ENCODE results near the gene MOV10L1.

The MOV10L1 gene

DNA sequence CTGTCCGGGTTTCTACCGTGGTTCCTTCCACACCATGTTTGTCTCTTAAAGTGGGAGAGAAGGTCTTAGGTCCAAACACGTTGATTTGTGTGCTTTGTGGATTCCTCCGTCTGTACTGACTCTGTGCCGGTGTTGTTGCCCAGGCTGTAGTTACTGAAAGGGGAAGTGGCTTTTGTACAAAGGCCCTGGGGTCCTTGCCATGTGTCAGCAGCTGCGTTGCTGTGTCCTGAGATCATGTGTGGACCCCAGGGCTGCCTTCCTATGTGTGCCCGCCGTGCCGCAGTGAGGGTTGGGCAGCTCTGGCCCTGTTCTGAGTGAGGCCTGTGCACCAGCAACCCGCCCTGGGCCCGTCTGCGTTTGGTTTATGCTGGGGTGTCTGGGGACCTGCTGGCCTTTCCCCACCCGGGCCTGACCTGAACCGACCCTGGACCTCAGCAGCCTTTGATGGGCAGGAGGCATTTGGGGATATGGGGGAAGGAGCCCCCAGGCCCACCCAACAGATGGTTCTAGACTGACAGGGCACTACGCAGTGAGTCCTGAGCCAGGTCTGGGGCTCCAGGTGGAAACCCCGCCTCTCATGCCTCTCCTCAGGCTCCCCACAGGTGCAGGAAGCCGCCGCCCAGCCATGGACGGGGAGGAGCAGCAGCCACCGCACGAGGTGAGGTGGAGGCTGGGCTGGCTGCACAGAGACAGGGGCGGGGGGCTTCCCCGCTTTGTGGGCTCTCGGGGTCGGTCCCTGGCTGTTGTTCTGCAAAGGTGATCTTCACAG, 102.8 kb downstream of the MOV10L1 start:
- Histone ChIP-seq H3K4me3 (ENCODE audit: low read length) (no peak overlapping the region), H3K9me3 (ENCODE audit: control insufficient read depth, low read length) (no peaks in the 10 kb centered on the region), H3K36me3 (ENCODE audit: control insufficient read depth, insufficient read depth, low read length, severe bottlenecking) (peaks cover 37% of the 10 kb centered on the region), H3K9ac (ENCODE audit: low read length) (no peak overlapping the region), H3K27me3 (replicated peaks; ENCODE audit: control insufficient read depth, insufficient read depth, low read length) (no peaks in the 10 kb centered on the region), H3K4me1 (ENCODE audit: control insufficient read depth, insufficient read depth, low read length) (peaks cover 18% of the 10 kb centered on the region)
- no peak for DNase-seq (ENCODE audit: low read depth)

DNA sequence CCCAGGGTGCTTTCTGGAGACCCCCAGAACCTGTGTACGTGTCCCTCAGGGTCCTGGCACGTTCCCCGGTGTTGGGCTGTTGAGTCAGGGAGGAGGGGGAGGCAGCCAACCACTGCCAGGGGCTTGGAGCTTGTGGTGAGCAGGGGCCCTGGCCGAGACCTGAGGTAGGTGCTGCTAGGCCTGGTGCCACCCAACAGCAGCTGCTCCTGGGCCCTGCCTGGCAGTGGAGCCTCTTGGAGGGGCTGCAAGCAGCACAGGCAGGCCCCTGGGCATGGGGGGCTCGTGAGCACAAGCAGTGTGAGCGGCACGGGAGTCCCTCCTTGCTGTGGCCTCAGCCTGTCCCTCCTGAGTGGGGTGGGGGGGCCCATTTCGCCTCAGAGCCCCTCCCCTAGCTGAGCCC, 103.8 kb downstream of the MOV10L1 start:
- Histone ChIP-seq H3K4me1 (ENCODE audit: control insufficient read depth, insufficient read depth, low read length) (peaks cover 18% of the 10 kb centered on the region), H3K4me3 (ENCODE audit: low read length) (no peak overlapping the region), H3K9ac (ENCODE audit: low read length) (no peak overlapping the region), H3K9me3 (ENCODE audit: control insufficient read depth, low read length) (no peaks in the 10 kb centered on the region), H3K27me3 (replicated peaks; ENCODE audit: control insufficient read depth, insufficient read depth, low read length) (no peaks in the 10 kb centered on the region), H3K36me3 (ENCODE audit: control insufficient read depth, insufficient read depth, low read length, severe bottlenecking) (peaks cover 37% of the 10 kb centered on the region)
- no peak for DNase-seq (ENCODE audit: low read depth)

DNA sequence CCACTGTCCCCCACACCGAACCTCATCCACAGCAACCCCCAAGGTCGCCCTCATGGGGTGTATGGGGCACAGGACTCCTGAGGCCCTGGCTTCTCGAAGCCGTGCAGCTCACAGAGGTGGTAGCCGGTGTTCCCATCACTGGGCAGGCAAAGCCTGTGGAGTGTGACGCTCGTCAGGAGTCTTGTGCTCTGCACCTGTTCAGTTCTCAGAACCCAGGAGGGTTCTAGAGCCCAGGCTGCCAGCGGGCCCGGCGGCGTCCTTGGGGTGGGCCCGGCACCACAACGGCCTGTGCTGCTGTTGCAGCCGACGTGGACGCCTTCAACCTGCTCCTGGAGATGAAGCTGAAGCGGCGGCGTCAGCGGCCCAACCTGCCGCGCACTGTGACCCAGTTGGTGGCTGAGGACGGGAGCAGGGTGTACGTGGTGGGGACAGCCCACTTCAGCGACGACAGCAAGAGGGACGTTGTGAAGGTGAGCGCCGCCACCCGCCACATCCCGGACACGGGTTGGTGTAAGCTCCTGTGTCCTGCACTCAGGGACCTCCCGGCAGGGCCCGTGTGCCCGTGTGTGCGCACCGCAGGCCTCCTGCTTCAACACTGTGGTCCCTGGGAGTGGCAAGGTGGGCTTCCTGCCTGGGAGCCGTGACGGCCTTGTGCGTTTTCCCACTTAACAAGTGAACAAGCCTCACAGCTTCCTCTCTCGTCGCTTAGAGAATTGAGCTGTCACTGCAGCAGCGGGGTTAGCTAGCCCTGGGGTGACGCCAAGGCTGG, 104.4 kb downstream of the MOV10L1 start:
- H3K4me3 ChIP-seq (ENCODE audit: low read length), result no peak overlapping the region

DNA sequence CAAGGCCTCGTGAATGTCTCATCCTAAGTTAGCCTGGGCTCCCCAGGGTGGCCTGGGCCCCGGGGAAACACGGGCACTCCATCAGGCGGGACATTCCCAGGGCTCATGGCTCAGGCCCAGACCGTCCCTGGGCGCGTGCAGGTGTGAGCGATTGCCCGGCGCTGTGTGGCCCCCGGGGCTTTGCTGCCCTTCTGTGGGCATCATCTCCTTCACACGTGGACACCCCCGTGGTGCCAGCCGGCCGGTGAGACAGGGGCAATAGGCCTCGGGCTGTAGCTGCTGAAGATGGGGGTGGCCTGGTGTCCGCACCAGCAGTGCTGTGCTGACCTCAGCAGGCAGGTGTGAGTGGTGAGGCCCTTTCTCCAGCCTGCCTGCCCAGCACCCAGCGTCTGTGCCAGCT, 106.5 kb downstream of the MOV10L1 start:
- Histone ChIP-seq H3K9me3 (ENCODE audit: control insufficient read depth, low read length) (no peaks in the 10 kb centered on the region), H3K36me3 (ENCODE audit: control insufficient read depth, insufficient read depth, low read length, severe bottlenecking) (peaks cover 35% of the 10 kb centered on the region), H3K9ac (ENCODE audit: low read length) (no peak overlapping the region), H3K27me3 (replicated peaks; ENCODE audit: control insufficient read depth, insufficient read depth, low read length) (no peaks in the 10 kb centered on the region), H3K4me3 (ENCODE audit: low read length) (no peak overlapping the region), H3K4me1 (ENCODE audit: control insufficient read depth, insufficient read depth, low read length) (peaks cover 2% of the 10 kb centered on the region)
- no peak for DNase-seq (ENCODE audit: low read depth)

More for the DNA sequence above, 104.4 kb downstream of the MOV10L1 start:
- no peak for DNase-seq (ENCODE audit: low read depth)
- Histone ChIP-seq H3K9ac (ENCODE audit: low read length) (no peak overlapping the region), H3K9me3 (ENCODE audit: control insufficient read depth, low read length) (no peaks in the 10 kb centered on the region), H3K27me3 (replicated peaks; ENCODE audit: control insufficient read depth, insufficient read depth, low read length) (no peaks in the 10 kb centered on the region), H3K4me1 (ENCODE audit: control insufficient read depth, insufficient read depth, low read length) (peaks cover 18% of the 10 kb centered on the region), H3K36me3 (ENCODE audit: control insufficient read depth, insufficient read depth, low read length, severe bottlenecking) (peaks cover 35% of the 10 kb centered on the region)

DNA sequence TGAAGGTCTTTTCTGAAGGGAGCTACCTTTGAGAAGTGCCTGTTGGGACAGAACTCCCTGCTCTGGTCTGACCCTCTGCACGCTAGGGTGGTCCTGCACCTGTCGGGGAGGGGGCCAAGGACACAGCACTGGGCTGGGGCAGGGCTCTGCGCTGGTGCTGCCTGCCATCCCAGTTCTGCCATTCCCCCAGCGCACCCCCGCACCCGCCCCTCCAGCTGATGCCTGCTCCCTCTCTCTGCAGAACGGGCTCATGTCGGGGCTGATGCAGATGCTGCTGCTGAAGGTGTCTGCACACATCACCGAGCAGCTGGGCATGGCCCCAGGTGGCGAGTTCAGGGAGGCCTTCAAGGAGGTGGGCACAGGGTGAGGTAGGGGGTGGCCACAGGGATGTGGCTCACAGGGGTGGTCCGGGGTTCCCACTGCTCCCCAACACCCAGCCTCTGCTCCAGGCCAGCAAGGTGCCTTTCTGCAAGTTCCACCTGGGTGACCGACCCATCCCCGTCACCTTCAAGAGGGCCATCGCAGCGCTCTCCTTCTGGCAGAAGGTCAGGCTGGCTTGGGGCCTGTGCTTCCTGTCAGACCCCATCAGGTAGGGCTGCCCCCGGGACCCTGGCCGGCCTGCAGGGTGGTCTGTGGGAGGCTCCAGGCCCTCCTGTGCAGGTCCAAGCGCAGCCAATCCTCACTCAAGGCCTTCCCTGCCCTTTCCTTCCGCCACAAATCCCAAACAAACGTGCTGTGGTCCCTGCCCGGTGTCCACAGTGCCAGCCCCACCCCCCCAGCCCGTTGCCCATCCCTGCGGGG, 107.4 kb downstream of the MOV10L1 start:
- Histone ChIP-seq H3K36me3 (ENCODE audit: control insufficient read depth, insufficient read depth, low read length, severe bottlenecking) (peaks cover 35% of the 10 kb centered on the region), H3K9ac (ENCODE audit: low read length) (no peak overlapping the region), H3K27me3 (replicated peaks; ENCODE audit: control insufficient read depth, insufficient read depth, low read length) (no peaks in the 10 kb centered on the region), H3K9me3 (ENCODE audit: control insufficient read depth, low read length) (no peaks in the 10 kb centered on the region), H3K4me3 (ENCODE audit: low read length) (no peak overlapping the region), H3K4me1 (ENCODE audit: control insufficient read depth, insufficient read depth, low read length) (peaks cover 4% of the 10 kb centered on the region)
- DNase-seq (ENCODE audit: low read depth), result no peak

DNA sequence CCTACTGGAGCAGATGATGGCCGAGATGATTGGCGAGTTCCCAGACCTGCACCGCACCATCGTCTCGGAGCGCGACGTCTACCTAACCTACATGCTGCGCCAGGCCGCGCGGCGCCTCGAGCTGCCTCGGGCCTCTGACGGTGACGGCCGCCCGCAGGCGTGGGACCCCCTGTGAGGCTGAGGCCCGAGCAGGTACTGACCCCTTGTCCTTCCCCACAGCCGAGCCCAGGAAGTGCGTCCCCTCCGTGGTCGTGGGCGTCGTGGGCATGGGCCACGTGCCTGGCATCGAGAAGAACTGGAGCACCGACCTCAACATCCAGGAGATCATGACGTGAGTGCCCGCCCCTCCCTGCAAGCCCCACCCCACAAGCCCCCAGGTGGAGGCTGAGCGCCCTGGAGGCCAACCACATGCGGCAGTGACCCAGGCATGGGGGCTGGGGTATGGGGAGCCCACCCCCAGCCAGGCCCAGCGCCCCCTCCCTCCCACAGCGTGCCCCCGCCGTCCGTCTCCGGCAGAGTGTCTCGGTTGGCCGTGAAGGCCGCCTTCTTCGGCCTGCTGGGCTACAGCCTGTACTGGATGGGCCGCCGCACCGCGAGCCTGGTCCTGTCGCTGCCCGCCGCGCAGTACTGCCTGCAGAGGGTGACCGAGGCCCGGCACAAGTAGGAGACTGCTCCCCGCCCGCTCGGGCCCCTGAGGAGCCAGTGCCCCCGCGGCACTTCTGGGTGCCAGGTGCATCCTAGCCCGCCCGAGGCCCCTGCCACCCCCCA, 108.2 kb downstream of the MOV10L1 start:
- Histone ChIP-seq H3K4me3 (ENCODE audit: low read length) (no peak overlapping the region), H3K9ac (ENCODE audit: low read length) (no peak overlapping the region), H3K27me3 (replicated peaks; ENCODE audit: control insufficient read depth, insufficient read depth, low read length) (no peaks in the 10 kb centered on the region), H3K36me3 (ENCODE audit: control insufficient read depth, insufficient read depth, low read length, severe bottlenecking) (peaks cover 37% of the 10 kb centered on the region), H3K9me3 (ENCODE audit: control insufficient read depth, low read length) (no peaks in the 10 kb centered on the region), H3K4me1 (ENCODE audit: control insufficient read depth, insufficient read depth, low read length) (peaks cover 6% of the 10 kb centered on the region)
- no peak for DNase-seq (ENCODE audit: low read depth)

DNA sequence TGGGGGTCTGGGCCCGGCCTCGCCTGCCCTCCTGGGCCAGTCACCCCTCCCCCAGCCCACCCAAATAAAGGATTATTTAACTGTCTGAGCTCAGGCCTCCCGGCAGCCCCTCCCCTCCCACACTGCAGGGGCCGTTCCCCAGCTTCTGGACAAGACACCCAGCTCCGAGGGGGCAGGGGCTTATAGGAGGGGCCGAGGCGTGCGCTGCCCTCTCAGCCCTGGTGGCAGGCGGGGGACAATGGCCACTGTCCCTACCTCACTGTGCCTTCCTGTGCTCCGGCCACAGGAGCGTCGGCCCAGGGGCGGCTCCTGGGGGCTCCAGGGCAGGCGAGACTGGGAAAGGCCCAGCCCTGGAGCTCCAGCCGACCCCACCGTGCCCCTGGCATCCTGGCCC, 108.8 kb downstream of the MOV10L1 start:
- H3K9ac ChIP-seq (ENCODE audit: low read length), result no peak overlapping the region
- peaks cover 41% of the 10 kb centered on the region for H3K36me3 ChIP-seq (ENCODE audit: control insufficient read depth, insufficient read depth, low read length, severe bottlenecking)
- H3K4me3 ChIP-seq (ENCODE audit: low read length), result no peak overlapping the region
- H3K27me3 ChIP-seq (replicated peaks; ENCODE audit: control insufficient read depth, insufficient read depth, low read length), result no peaks in the 10 kb centered on the region
- no peak for DNase-seq (ENCODE audit: low read depth)
- no peaks in the 10 kb centered on the region for H3K9me3 ChIP-seq (ENCODE audit: control insufficient read depth, low read length)
- H3K4me1 ChIP-seq (ENCODE audit: control insufficient read depth, insufficient read depth, low read length), result peaks cover 6% of the 10 kb centered on the region

DNA sequence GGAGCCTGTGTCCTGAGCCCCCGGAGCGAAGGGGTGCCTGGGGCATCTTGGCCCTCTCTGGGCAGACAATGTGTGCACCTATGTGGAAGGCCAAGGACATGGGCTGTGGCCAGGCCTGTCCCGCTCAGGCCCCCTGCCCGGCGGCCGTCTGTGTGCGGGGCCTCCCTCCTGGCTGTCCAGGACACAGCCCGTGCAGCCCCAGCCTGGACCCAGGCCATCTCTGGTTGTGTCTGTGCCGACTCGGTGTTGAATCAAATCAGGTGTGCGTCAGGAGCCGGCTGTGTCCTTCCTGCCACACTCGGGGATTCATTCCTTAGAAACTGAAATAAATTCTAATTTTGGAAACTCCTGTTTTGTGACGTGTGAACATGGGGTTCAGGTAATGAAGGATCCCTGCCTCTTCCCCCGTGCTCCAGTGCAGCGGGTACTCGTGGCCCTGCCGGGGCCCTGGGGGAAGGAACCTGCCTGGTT, 109.5 kb downstream of the MOV10L1 start:
- H3K4me1 ChIP-seq (ENCODE audit: control insufficient read depth, insufficient read depth, low read length), result peaks cover 6% of the 10 kb centered on the region
- H3K9ac ChIP-seq (ENCODE audit: low read length), result peak overlapping the region; percentile 86
- DNase-seq (ENCODE audit: low read depth), result no peak
- no peak overlapping the region for H3K4me3 ChIP-seq (ENCODE audit: low read length)
- H3K36me3 ChIP-seq (ENCODE audit: control insufficient read depth, insufficient read depth, low read length, severe bottlenecking), result peaks cover 34% of the 10 kb centered on the region
- no peaks in the 10 kb centered on the region for H3K9me3 ChIP-seq (ENCODE audit: control insufficient read depth, low read length)
- no peaks in the 10 kb centered on the region for H3K27me3 ChIP-seq (replicated peaks; ENCODE audit: control insufficient read depth, insufficient read depth, low read length)

DNA sequence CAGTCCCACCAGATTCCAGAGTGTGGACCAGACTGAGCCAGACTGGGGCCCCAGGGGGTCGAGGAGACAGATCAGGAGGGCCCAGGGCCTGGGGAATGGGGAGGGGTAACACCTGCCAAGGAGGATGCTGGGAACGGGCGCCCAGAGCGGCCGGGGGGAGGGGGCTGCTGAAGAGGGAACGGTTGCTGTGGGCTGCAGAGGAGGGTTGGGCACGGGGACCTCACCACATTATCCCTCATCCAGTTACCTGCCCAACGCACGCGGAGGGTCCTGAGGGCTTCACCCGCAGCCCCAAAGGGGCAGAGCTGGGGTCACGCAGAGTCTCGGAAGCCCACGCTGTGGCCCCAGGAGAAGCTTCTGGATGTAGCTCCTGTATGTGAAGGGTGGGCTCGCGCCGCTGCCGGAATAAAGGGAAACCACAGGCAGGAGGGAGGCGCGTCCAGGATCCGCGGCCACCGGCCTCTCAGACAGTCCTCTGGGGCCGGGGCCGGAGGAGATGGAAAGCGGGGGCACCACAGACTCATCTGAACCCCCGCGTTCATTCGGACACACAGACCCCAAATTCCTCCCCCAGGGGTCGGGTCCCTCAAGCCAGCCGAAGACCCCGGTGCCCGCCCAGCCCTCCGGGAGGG, 110.1 kb downstream of the MOV10L1 start:
- H3K36me3 ChIP-seq (ENCODE audit: control insufficient read depth, insufficient read depth, low read length, severe bottlenecking), result peaks cover 28% of the 10 kb centered on the region
- no peaks in the 10 kb centered on the region for H3K9me3 ChIP-seq (ENCODE audit: control insufficient read depth, low read length)
- peaks cover 11% of the 10 kb centered on the region for H3K4me1 ChIP-seq (ENCODE audit: control insufficient read depth, insufficient read depth, low read length)
- no peaks in the 10 kb centered on the region for H3K27me3 ChIP-seq (replicated peaks; ENCODE audit: control insufficient read depth, insufficient read depth, low read length)
- DNase-seq (ENCODE audit: low read depth), result peak; percentile 50
- peak overlapping the region; percentile 86 for H3K9ac ChIP-seq (ENCODE audit: low read length)
- H3K4me3 ChIP-seq (ENCODE audit: low read length), result peak overlapping the region; percentile 84

DNA sequence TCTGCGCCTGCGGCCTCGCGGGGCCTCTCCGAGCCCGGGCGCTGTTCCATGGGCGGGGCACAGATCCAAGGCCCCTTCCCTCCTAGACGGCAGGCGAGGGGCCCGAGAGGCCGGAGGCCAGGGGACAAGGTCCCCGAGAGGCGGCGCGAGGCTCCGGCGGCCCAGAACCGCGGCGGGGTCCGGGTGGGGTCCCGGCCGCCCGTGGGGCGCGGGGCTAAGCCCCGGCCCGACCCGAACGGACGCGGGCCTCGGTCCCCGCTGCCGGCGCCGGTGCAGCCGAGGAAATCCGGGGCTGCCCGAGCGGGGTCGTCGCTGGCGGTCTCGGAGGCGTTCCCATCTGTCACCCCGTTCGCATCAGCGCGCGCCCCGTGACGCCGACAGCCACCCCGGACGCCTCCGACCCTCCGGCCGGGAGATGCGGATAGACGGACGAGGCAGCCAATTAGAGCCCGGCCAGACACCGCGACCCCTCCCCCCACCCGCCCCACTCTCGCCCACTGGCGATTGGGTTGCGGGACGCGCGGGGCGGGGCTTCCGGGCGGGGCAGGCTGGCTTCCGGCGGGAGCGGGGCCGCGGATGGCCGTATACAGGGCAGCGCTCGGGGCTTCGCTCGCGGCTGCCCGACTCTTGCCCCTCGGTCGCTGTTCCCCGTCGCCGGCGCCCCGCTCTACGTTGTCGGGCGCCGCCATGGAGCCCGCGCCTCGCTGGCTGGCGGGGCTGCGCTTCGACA, 110.8 kb downstream of the MOV10L1 start, which contains the start of gene SELENOO:
TSS of gene SELENOO (plus strand) at position 551 of the 730 bp plus-strand sequence. CDS start at position 577, 26 bp downstream.
- peak within 1 kb of the TSS; percentile 86 for H3K9ac ChIP-seq (ENCODE audit: low read length)
- no peaks in the 10 kb centered on the region for H3K27me3 ChIP-seq (replicated peaks; ENCODE audit: control insufficient read depth, insufficient read depth, low read length)

More for the DNA sequence above, 110.8 kb downstream of the MOV10L1 start, which contains the start of gene SELENOO:
- peak; percentile 96 for DNase-seq (ENCODE audit: low read depth)
- Histone ChIP-seq H3K4me3 (ENCODE audit: low read length) (peak within 1 kb of the TSS; percentile 84), H3K4me1 (ENCODE audit: control insufficient read depth, insufficient read depth, low read length) (peaks cover 15% of the 10 kb centered on the region), H3K36me3 (ENCODE audit: control insufficient read depth, insufficient read depth, low read length, severe bottlenecking) (peaks cover 23% of the 10 kb centered on the region), H3K9me3 (ENCODE audit: control insufficient read depth, low read length) (no peaks in the 10 kb centered on the region)

Data from adipocyte (in vitro differentiated cells).